GM10266 (cell line): ENCODE measurements around the gene TBC1D25.

Source experiments
- DNase-seq: peaks from one replicate; pipeline ENCODE4 v3.0.0; 2012; ENCODE audit errors: extremely low spot score
- CTCF ChIP-seq: IDR thresholded peaks from 2 replicates; pipeline ENCODE4 v1.5.1; 2012; ENCODE audit warnings: mild to moderate bottlenecking, low read depth; ENCODE audit not compliant: control insufficient read depth, insufficient read depth; ENCODE audit errors: missing control alignments

TBC1D25 gene

DNA sequence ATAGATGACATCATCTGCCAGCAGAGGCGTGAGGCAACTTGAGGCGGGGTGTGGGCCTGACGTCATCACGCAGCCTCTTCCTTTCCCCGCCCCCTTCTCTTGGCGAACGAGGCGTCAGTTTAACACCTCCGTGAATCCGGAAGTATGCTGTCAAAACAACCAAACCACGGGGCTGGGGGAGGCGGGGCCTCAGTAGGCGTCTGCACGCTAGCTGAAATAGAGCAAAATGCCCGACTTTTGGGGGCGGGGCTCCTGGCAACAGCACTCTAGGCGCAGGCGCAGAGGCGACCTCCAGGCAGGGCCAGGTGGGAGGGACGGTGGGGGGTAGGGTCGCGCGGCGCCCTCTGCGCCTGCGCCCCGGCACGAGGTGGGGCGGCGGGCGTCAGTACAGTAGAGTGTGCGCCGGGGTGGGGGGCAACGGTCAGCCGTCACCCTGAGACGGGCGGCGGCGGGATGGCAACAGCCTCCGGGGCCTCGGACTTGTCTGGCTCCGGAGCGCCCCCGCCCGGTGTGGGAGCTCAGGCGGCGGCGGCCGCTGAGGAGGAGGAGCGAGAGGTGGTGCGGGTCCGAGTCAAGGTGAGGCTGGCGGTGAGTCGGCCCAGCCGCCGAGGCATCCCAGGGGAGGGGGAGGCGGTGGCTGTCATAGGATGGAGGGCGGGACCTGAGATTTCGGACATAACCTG lies at the start of gene TBC1D25:
TBC1D25 (plus strand) TSS at position 370 of the 683 bp plus-strand sequence; CDS start at position 454, 84 bp downstream.
- peak; percentile 84 for DNase-seq
- peak; percentile 44 for TF ChIP-seq CTCF

- no peak for DNase-seq
- no peak for TF ChIP-seq CTCF
Measured at GRCh38 chrX:48489892-48490291, 49.6 kb upstream of the TBC1D25 start.

GRCh38 chrX:48490661-48491060 lies 48.9 kb upstream of the TBC1D25 start:
- no peak for TF ChIP-seq CTCF
- no peak for DNase-seq

DNA sequence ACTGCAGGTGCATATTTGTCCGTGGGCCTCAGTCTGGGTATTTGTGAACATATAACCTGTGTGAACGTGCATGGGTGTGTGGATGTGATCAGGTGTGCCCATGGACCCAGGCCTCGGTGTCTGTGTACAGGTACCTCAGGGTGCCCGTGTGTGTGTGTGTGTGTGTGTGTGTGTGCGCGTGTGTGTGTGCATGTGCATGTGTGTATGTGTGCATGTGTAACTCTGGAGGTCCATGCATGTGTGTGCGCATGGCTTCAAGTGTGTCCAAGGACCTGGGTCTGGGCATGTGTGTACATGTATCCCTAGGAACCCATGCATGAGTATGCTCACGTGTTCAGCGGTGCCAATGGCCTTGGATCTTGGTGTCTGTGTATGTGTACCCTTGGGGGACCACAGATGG lies 47.7 kb upstream of the TBC1D25 start:
- TF ChIP-seq CTCF, result no peak

DNA sequence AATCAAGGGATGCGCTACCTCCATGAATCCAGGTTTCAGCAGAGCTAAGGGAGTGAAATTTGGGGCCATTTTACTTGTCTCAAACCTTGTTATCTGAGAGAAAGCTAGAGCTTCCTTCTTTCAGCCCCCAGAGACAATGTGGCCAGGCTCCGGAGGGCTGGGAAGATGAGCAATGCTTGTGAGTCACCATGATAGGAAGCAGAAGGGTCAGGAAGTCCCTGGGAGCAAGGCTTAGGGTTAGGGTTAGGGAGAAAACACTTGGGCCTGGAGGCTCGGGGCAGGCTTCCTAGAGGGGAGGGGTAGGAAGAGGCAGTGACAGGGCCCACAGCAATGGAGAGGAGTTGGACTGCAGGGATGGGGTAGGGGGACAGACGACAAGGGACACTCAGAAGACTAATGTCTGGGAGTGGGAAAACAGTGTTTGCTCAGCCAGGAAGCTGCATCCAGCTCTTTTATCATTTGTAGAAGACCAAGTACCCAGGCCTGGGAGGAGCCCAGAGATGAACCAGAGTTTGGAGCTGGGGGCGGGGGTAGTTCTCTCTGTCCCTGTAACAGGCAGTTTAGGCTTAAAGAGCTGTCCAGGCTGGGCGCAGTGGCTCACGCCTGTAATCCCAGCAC lies 47.1 kb upstream of the TBC1D25 start:
- DNase-seq, result no peak
- TF ChIP-seq CTCF, result no peak

More for the DNA sequence above, 47.7 kb upstream of the TBC1D25 start:
- DNase-seq, result no peak

- no peak for TF ChIP-seq CTCF
- no peak for DNase-seq
Measured at GRCh38 chrX:48493890-48494364, 45.6 kb upstream of the TBC1D25 start.

DNA sequence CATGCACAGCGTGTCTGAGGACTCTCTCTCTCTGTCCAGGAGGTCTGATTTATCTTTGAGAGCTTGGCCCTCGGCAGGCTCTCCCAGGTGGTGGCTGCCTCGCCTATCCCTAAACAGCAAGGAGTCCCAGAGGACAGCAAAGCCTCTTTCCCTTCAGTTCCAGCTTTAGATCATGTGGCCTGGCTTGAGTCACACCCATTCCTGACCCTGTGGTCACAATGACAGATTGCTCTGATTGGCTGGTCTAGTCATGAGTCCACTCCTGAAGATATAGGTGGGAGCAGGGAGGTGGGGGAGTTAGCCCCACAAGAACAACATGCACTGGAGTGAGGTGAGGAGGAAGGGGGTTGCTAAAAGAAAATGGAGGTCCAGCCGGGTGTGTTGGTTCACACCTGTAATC lies 42.9 kb upstream of the TBC1D25 start:
- no peak for DNase-seq

More for the DNA sequence above, 42.9 kb upstream of the TBC1D25 start:
- TF ChIP-seq CTCF, result no peak
